ENCODE results near the gene SRRM4.

Gene SRRM4

DNA sequence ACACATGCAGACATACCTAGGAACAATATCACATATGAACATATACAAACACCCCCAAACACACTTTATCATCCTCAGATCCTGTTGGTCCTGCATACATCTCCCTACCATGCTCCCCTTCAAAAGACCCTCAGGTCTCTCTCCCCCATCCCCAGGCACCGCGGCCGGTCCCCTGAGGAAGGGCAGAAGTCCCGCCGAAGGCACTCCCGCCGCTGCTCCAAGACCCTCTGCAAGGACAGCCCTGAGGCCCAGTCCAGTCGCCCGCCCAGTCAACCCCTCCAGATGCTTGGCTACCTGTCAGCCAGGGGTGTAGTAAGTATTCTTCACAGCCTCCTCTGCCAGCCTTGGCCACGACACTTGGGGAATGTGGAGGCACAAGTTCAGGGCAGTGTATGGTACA lies 149.2 kb downstream of the SRRM4 start:
- Histone ChIP-seq H3K36me3 (ENCODE audit: insufficient read depth, low read length) (no peaks in the 10 kb centered on the region), H3K9me3 (replicated peaks; ENCODE audit: low read length) (peaks cover 5% of the 10 kb centered on the region), H3K4me3 (ENCODE audit: low read length) (no peak overlapping the region), H3K9ac (ENCODE audit: low read depth, low read length) (no peak overlapping the region), H3K4me1 (ENCODE audit: control insufficient read depth, insufficient read depth, low read length) (no peaks in the 10 kb centered on the region), H3K27me3 (ENCODE audit: control insufficient read depth, insufficient read depth, low read length) (no peaks in the 10 kb centered on the region), H3K4me2 (ENCODE audit: low read length) (no peak overlapping the region)

- H3K36me3 ChIP-seq (ENCODE audit: insufficient read depth, low read length) = no peaks in the 10 kb centered on the region
- no peaks in the 10 kb centered on the region for H3K27me3 ChIP-seq (ENCODE audit: control insufficient read depth, insufficient read depth, low read length)
- H3K9me3 ChIP-seq (replicated peaks; ENCODE audit: low read length) = peaks cover 5% of the 10 kb centered on the region
Observed at GRCh38 chr12:119134284-119135072, 153.1 kb downstream of the SRRM4 start.

DNA sequence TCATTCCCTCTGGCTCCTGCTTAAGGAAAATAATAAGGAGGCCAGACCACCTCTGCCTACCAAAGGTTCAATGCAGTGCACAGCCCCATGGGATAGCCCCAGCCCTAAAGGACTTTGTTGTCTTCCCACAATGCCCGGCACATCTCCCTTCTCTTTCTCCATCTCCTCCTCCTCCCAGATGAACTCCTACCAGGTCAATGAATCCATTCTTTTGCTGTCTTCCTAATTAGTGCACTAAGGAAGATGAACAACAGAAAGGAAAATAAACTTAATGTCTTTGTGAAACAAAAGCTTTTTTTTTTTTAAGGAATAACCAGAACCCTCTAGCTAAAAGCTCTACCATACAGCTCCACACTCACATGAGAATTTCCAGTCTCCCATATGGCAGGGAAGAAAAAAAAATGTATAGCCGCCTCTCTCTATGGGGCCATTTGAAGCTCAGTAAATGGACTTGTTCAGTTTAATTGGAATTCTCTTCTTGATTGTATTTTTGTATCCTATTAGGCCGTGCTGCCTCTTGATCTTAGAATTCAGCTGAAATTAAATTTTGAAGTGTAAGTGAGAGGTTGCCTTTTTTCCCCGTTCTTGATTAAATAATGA lies 155.6 kb downstream of the SRRM4 start:
- no peak overlapping the region for H3K9ac ChIP-seq (ENCODE audit: low read depth, low read length)
- peaks cover 5% of the 10 kb centered on the region for H3K9me3 ChIP-seq (replicated peaks; ENCODE audit: low read length)
- H3K4me1 ChIP-seq (ENCODE audit: control insufficient read depth, insufficient read depth, low read length) = no peaks in the 10 kb centered on the region
- H3K4me3 ChIP-seq (ENCODE audit: low read length) = no peak overlapping the region
- H3K4me2 ChIP-seq (ENCODE audit: low read length) = no peak overlapping the region
- H3K27me3 ChIP-seq (ENCODE audit: control insufficient read depth, insufficient read depth, low read length) = no peaks in the 10 kb centered on the region
- H3K36me3 ChIP-seq (ENCODE audit: insufficient read depth, low read length) = no peaks in the 10 kb centered on the region

More at GRCh38 chr12:119134284-119135072, 153.1 kb downstream of the SRRM4 start:
- no peak overlapping the region for H3K4me3 ChIP-seq (ENCODE audit: low read length)
- no peak overlapping the region for H3K9ac ChIP-seq (ENCODE audit: low read depth, low read length)
- no peaks in the 10 kb centered on the region for H3K4me1 ChIP-seq (ENCODE audit: control insufficient read depth, insufficient read depth, low read length)
- H3K4me2 ChIP-seq (ENCODE audit: low read length) = no peak overlapping the region

DNA sequence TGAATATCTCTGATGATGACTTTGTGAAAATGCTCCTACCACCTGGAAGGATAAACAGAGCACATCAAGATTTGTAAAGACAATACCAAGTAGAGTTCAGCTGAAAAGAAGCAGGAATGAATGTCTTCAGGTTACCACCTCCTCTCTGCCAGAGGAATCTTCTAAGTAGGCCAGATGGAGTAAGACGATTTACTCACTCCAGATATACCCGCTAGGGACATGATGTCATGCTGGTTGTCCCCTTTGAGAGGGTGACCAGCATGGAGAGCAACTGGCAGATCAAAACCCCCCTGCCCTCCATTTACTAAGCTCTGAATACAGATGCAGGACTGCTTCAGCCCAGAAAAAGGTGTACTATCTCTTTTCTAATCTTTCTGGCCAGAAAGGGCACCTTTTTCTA lies 158.1 kb downstream of the SRRM4 start:
- no peak overlapping the region for H3K4me2 ChIP-seq (ENCODE audit: low read length)

GRCh38 chr12:119145367-119145766 lies 164.0 kb downstream of the SRRM4 start:
- Histone ChIP-seq H3K9me3 (replicated peaks; ENCODE audit: low read length) (no peaks in the 10 kb centered on the region), H3K4me2 (ENCODE audit: low read length) (no peak overlapping the region), H3K4me1 (ENCODE audit: control insufficient read depth, insufficient read depth, low read length) (no peaks in the 10 kb centered on the region), H3K36me3 (ENCODE audit: insufficient read depth, low read length) (no peaks in the 10 kb centered on the region), H3K27me3 (ENCODE audit: control insufficient read depth, insufficient read depth, low read length) (no peaks in the 10 kb centered on the region), H3K4me3 (ENCODE audit: low read length) (no peak overlapping the region), H3K9ac (ENCODE audit: low read depth, low read length) (no peak overlapping the region)

More for the DNA sequence above, 158.1 kb downstream of the SRRM4 start:
- Histone ChIP-seq H3K27me3 (ENCODE audit: control insufficient read depth, insufficient read depth, low read length) (no peaks in the 10 kb centered on the region), H3K9me3 (replicated peaks; ENCODE audit: low read length) (no peaks in the 10 kb centered on the region), H3K4me1 (ENCODE audit: control insufficient read depth, insufficient read depth, low read length) (no peaks in the 10 kb centered on the region), H3K36me3 (ENCODE audit: insufficient read depth, low read length) (no peaks in the 10 kb centered on the region), H3K9ac (ENCODE audit: low read depth, low read length) (no peak overlapping the region), H3K4me3 (ENCODE audit: low read length) (no peak overlapping the region)

DNA sequence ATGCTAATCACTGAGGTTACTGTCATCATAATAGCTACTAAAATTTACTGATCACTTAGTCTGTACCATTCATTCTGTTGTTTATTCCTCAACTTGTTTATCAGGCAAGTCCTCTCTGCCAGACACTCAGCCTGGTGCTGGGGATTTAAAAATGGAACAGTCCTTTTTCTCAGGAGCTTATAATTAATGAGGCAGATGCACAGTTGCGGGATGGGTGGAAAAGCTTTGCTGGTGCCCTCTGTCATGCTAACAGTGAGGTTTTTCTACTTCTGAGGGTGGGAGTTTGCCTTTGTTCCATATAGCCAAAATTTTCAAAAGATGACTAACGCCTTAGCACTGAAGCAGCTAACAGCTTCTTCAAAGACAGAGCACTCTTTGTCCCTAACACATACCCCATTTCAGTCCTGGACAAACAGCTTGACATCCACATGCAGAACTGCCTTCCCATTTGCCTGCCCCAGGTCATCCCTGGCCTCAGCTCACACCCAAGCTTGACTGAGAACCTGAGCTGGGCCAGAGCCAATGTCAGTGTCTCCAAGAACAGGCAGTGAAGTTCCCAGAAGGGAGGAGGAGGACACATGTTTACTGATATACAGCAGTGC lies 166.6 kb downstream of the SRRM4 start:
- no peak overlapping the region for H3K4me3 ChIP-seq (ENCODE audit: low read length)
- no peak overlapping the region for H3K9ac ChIP-seq (ENCODE audit: low read depth, low read length)
- no peaks in the 10 kb centered on the region for H3K27me3 ChIP-seq (ENCODE audit: control insufficient read depth, insufficient read depth, low read length)
- no peak overlapping the region for H3K4me2 ChIP-seq (ENCODE audit: low read length)
- H3K9me3 ChIP-seq (replicated peaks; ENCODE audit: low read length) = no peaks in the 10 kb centered on the region
- no peaks in the 10 kb centered on the region for H3K4me1 ChIP-seq (ENCODE audit: control insufficient read depth, insufficient read depth, low read length)
- no peaks in the 10 kb centered on the region for H3K36me3 ChIP-seq (ENCODE audit: insufficient read depth, low read length)

- no peaks in the 10 kb centered on the region for H3K27me3 ChIP-seq (ENCODE audit: control insufficient read depth, insufficient read depth, low read length)
- no peaks in the 10 kb centered on the region for H3K4me1 ChIP-seq (ENCODE audit: control insufficient read depth, insufficient read depth, low read length)
- H3K36me3 ChIP-seq (ENCODE audit: insufficient read depth, low read length) = no peaks in the 10 kb centered on the region
- no peak overlapping the region for H3K9ac ChIP-seq (ENCODE audit: low read depth, low read length)
- H3K9me3 ChIP-seq (replicated peaks; ENCODE audit: low read length) = no peaks in the 10 kb centered on the region
- H3K4me3 ChIP-seq (ENCODE audit: low read length) = no peak overlapping the region
- H3K4me2 ChIP-seq (ENCODE audit: low read length) = no peak overlapping the region
Observed at GRCh38 chr12:119149270-119149669, 167.9 kb downstream of the SRRM4 start.

DNA sequence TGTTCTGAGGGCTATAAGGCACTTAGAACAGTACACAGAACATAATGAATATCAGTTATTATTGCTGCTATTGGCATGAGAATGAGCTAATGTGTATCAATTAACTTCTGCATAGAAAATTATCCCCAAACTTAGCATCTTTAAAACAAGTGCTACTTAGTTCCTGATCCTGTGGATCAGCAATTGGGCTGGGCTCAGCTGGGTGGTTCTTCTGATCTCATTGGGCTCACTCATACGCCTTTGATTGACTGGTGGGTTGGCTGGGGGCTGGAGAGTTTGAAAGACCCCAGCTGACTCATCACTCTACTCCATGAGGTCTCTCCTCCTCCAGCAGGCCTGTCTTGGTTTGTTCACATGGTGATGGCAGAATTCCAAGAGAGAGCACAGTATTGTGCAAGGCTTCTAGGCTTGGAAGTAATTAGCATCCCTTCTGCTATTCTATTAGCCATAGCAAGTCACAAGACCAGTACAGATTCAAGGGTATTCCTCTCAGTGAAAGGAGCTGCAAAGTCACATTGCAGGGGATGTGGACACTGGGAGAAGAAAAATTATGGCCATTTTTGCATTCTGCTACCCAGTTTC lies 170.2 kb downstream of the SRRM4 start:
- Histone ChIP-seq H3K9me3 (replicated peaks; ENCODE audit: low read length) (no peaks in the 10 kb centered on the region), H3K4me1 (ENCODE audit: control insufficient read depth, insufficient read depth, low read length) (no peaks in the 10 kb centered on the region), H3K27me3 (ENCODE audit: control insufficient read depth, insufficient read depth, low read length) (no peaks in the 10 kb centered on the region), H3K9ac (ENCODE audit: low read depth, low read length) (no peak overlapping the region), H3K4me2 (ENCODE audit: low read length) (no peak overlapping the region), H3K4me3 (ENCODE audit: low read length) (no peak overlapping the region), H3K36me3 (ENCODE audit: insufficient read depth, low read length) (no peaks in the 10 kb centered on the region)

DNA sequence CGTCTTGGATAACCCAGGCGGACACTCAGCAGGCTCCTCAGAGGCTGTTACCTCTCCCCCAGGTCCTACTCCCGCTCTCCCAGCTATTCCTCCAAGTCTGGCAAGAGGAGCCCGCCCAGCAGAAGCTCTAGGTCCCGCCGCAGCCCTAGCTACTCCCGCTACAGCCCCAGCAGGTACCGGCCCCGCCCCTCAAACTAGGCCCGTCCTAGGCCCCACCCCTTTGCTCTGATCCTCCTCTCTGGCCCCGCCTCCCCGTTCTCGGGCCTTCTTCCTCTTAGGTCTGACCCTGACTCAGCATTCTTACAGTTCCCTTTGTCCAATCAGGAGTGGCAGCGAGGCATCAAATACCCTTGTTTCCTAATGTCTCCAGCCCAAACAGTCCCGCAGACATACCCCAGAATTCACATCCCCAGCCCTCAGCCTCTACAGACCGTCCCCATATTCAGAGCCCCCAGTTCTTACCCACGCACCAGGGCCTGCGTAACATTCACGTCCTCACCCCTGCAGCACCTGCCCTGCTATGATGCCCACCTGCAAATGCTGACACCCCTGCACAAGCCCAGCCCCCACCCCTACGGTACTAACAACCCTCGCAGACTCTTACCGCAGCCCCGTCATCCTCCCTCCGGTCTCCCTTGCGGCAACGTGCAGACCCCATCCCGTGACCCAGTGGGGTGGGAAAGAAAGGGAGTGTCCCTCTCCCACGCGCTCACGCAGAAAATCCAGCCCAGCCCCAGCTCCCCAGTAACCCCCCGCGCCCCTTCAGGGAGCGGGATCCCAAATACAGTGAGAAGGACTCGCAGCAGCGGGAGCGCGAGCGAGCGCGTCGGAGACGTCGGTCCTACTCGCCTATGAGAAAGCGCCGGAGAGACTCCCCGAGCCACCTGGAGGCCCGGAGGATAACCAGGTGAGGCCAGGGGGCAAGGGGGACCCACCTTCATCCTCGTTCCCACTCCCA lies 172.4 kb downstream of the SRRM4 start:
- Histone ChIP-seq H3K4me1 (ENCODE audit: control insufficient read depth, insufficient read depth, low read length) (peaks cover 2% of the 10 kb centered on the region), H3K36me3 (ENCODE audit: insufficient read depth, low read length) (no peaks in the 10 kb centered on the region), H3K4me2 (ENCODE audit: low read length) (no peak overlapping the region), H3K4me3 (ENCODE audit: low read length) (no peak overlapping the region), H3K9ac (ENCODE audit: low read depth, low read length) (no peak overlapping the region), H3K9me3 (replicated peaks; ENCODE audit: low read length) (no peaks in the 10 kb centered on the region), H3K27me3 (ENCODE audit: control insufficient read depth, insufficient read depth, low read length) (no peaks in the 10 kb centered on the region)

DNA sequence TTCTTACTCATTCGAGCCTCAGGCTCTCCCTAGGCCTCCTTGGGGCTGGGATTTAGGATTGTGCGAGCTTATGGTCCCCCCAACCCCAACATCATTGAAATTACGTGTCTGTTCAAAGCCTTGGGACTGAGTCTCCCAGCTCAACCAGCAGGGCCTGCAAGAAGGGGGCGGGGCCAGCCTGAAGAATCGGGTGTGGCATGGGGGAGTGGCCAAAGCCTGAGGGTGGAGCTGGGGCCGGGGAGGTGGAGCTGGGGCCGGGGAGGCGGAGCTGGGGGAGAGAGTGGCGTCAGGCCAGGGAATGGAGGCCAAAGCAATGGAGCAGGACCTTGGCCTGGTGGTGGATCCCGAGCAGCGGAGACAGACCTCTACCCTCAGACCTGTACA lies 173.1 kb downstream of the SRRM4 start:
- H3K9me3 ChIP-seq (replicated peaks; ENCODE audit: low read length) = no peaks in the 10 kb centered on the region
- no peaks in the 10 kb centered on the region for H3K27me3 ChIP-seq (ENCODE audit: control insufficient read depth, insufficient read depth, low read length)
- no peaks in the 10 kb centered on the region for H3K36me3 ChIP-seq (ENCODE audit: insufficient read depth, low read length)
- no peak overlapping the region for H3K4me2 ChIP-seq (ENCODE audit: low read length)
- H3K4me1 ChIP-seq (ENCODE audit: control insufficient read depth, insufficient read depth, low read length) = peaks cover 2% of the 10 kb centered on the region
- no peak overlapping the region for H3K4me3 ChIP-seq (ENCODE audit: low read length)
- H3K9ac ChIP-seq (ENCODE audit: low read depth, low read length) = no peak overlapping the region
